ENCODE results near the gene ALG2.

The ALG2 gene, protein sequence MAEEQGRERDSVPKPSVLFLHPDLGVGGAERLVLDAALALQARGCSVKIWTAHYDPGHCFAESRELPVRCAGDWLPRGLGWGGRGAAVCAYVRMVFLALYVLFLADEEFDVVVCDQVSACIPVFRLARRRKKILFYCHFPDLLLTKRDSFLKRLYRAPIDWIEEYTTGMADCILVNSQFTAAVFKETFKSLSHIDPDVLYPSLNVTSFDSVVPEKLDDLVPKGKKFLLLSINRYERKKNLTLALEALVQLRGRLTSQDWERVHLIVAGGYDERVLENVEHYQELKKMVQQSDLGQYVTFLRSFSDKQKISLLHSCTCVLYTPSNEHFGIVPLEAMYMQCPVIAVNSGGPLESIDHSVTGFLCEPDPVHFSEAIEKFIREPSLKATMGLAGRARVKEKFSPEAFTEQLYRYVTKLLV

DNA sequence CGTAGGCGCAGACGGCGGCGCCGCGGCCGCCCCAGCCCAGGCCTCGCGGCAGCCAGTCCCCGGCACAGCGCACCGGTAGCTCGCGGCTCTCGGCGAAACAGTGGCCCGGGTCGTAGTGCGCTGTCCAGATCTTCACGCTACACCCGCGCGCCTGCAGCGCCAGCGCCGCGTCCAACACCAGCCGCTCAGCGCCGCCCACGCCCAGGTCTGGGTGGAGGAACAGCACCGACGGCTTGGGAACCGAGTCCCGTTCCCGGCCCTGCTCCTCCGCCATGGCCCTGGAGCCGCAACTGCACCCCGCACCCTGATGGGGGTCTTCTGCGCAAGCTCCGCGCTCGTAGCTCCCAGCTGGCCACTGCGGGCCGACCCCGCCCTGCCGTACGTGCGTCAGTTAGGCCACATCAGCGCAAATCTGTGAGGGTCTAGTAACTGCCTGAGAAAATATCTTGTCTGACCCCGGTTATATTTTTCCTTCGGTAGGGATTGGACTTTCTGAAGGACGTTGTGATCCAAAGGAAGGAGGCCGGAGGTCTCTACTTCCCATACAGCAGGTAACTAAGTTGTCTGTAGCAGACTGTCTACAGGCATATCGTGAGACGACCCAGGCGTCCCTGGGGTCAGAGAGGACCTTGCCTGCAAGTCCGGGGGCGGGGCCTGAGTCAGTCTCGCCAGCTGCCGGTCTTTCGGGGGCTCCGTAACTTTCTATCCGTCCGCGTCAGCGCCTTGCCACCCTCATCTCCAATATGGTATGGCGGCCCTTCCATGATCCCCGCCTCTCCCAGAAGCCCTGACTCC, at the start of gene ALG2, which contains the start of gene SEC61B:
TSS of gene ALG2 (minus strand) at position 322 of the 795 bp plus-strand sequence. CDS start at position 274, 48 bp downstream.
TSS of gene SEC61B (plus strand) at position 662 of the 795 bp plus-strand sequence. CDS start at position 744, 82 bp downstream.
- H3F3A ChIP-seq (ENCODE audit: low read depth): no peaks in the 10 kb centered on the region
- H3K27me3 ChIP-seq (ENCODE audit: insufficient read depth, low read length, poor library complexity, severe bottlenecking): no peaks in the 10 kb centered on the region
- H3K9me2 ChIP-seq (replicated peaks; ENCODE audit: low read depth, low read length): no peaks in the 10 kb centered on the region
- TF ChIP-seq EZH2phosphoT487 (IDR thresholded peaks at IDR 0.05; ENCODE audit: borderline replicate concordance): no peak
- TF ChIP-seq, protein P1, sequence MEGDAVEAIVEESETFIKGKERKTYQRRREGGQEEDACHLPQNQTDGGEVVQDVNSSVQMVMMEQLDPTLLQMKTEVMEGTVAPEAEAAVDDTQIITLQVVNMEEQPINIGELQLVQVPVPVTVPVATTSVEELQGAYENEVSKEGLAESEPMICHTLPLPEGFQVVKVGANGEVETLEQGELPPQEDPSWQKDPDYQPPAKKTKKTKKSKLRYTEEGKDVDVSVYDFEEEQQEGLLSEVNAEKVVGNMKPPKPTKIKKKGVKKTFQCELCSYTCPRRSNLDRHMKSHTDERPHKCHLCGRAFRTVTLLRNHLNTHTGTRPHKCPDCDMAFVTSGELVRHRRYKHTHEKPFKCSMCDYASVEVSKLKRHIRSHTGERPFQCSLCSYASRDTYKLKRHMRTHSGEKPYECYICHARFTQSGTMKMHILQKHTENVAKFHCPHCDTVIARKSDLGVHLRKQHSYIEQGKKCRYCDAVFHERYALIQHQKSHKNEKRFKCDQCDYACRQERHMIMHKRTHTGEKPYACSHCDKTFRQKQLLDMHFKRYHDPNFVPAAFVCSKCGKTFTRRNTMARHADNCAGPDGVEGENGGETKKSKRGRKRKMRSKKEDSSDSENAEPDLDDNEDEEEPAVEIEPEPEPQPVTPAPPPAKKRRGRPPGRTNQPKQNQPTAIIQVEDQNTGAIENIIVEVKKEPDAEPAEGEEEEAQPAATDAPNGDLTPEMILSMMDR (conservative IDR thresholded peaks at IDR 0.05; ENCODE audit: low read length): no peak
- no peaks in the 10 kb centered on the region for H3K9me3 ChIP-seq (ENCODE audit: insufficient read depth, low read depth, low read length)
- H3K4me1 ChIP-seq (ENCODE audit: insufficient read depth, low read length, poor library complexity, severe bottlenecking): peaks cover 47% of the 10 kb centered on the region
- H3K79me2 ChIP-seq (ENCODE audit: insufficient read depth, low read length): peaks cover 83% of the 10 kb centered on the region
- peak within 1 kb of the TSS; percentile 97 for H2AFZ ChIP-seq (ENCODE audit: low read length)
- H4K20me1 ChIP-seq (ENCODE audit: insufficient read depth, low read length, poor library complexity, severe bottlenecking): peaks cover 46% of the 10 kb centered on the region
- peak within 1 kb of the TSS; percentile 90 for H3K4me3 ChIP-seq (ENCODE audit: low read length, poor library complexity, severe bottlenecking)
- H3K36me3 ChIP-seq (ENCODE audit: insufficient read depth, low read length): peaks cover 8% of the 10 kb centered on the region; the same call in 1 of the 2 replicates
- peak within 1 kb of the TSS; percentile 88 for H3K9ac ChIP-seq (ENCODE audit: low read depth, low read length, poor library complexity, severe bottlenecking)
- H3K4me2 ChIP-seq (ENCODE audit: low read depth, low read length, poor library complexity, severe bottlenecking): peak within 1 kb of the TSS; percentile 98

DNA sequence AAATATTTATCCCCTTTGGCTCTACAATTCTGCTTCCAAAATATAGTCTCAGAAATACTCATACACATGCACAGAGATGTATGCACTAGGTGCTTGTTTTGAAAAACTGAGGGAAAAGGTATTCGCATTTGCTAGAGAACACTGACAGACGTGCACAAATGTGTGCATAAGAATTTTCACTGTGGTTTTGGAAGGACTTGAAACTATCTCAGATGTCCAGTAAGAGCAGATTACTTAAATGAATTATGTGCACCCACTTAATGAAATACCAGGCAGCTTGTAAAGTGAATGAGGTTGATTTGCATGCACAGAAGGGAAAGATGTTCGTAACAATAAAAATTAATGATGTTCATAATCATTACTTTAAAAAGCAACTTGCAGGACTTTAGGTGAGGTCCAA, 48.7 kb upstream of the ALG2 start:
- Histone ChIP-seq H3K27me3 (ENCODE audit: insufficient read depth, low read length, poor library complexity, severe bottlenecking) (no peaks in the 10 kb centered on the region), H3K36me3 (ENCODE audit: insufficient read depth, low read length) (no peaks in the 10 kb centered on the region), H3K9me2 (replicated peaks; ENCODE audit: low read depth, low read length) (no peaks in the 10 kb centered on the region), H3K9ac (ENCODE audit: low read depth, low read length, poor library complexity, severe bottlenecking) (no peak overlapping the region), H3F3A (ENCODE audit: low read depth) (no peaks in the 10 kb centered on the region), H3K4me1 (ENCODE audit: insufficient read depth, low read length, poor library complexity, severe bottlenecking) (peaks cover 5% of the 10 kb centered on the region), H4K20me1 (ENCODE audit: insufficient read depth, low read length, poor library complexity, severe bottlenecking) (no peaks in the 10 kb centered on the region), H2AFZ (ENCODE audit: low read length) (no peak overlapping the region), H3K9me3 (ENCODE audit: insufficient read depth, low read depth, low read length) (no peaks in the 10 kb centered on the region), H3K4me2 (ENCODE audit: low read depth, low read length, poor library complexity, severe bottlenecking) (no peak overlapping the region), H3K79me2 (ENCODE audit: insufficient read depth, low read length) (no peaks in the 10 kb centered on the region), H3K4me3 (ENCODE audit: low read length, poor library complexity, severe bottlenecking) (no peak overlapping the region)
- TF ChIP-seq EZH2phosphoT487 (IDR thresholded peaks at IDR 0.05; ENCODE audit: borderline replicate concordance): no peak
- TF ChIP-seq, protein P1 (conservative IDR thresholded peaks at IDR 0.05; ENCODE audit: low read length): no peak

DNA sequence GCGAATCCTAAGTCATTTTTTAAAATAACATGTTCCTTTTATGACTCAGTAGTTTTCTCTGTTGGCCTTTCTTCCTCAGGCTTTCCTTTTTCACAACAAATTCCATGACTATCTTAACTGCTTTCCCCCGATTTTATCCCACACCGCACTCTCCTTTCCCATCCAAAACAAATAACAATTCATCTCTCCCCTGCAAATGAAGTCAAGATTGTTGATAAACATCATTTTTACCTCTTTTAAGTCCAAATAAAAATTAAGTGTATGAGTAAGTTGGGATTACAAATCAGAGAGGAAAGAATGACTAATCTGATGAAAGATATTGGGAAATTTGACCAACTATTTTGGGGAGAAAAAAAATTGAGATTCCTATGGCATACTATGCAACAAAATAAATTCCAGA, 47.7 kb upstream of the ALG2 start:
- no peak overlapping the region for H2AFZ ChIP-seq (ENCODE audit: low read length)
- TF ChIP-seq EZH2phosphoT487 (IDR thresholded peaks at IDR 0.05; ENCODE audit: borderline replicate concordance): no peak
- TF ChIP-seq, protein P1 (conservative IDR thresholded peaks at IDR 0.05; ENCODE audit: low read length): no peak
- H3K9me2 ChIP-seq (replicated peaks; ENCODE audit: low read depth, low read length): no peaks in the 10 kb centered on the region
- H3K9ac ChIP-seq (ENCODE audit: low read depth, low read length, poor library complexity, severe bottlenecking): no peak overlapping the region
- H3K27me3 ChIP-seq (ENCODE audit: insufficient read depth, low read length, poor library complexity, severe bottlenecking): no peaks in the 10 kb centered on the region
- H3K4me2 ChIP-seq (ENCODE audit: low read depth, low read length, poor library complexity, severe bottlenecking): no peak overlapping the region
- H3K4me3 ChIP-seq (ENCODE audit: low read length, poor library complexity, severe bottlenecking): no peak overlapping the region
- no peaks in the 10 kb centered on the region for H3F3A ChIP-seq (ENCODE audit: low read depth)
- peaks cover 5% of the 10 kb centered on the region for H3K4me1 ChIP-seq (ENCODE audit: insufficient read depth, low read length, poor library complexity, severe bottlenecking)
- no peaks in the 10 kb centered on the region for H3K36me3 ChIP-seq (ENCODE audit: insufficient read depth, low read length)
- H3K9me3 ChIP-seq (ENCODE audit: insufficient read depth, low read depth, low read length): no peaks in the 10 kb centered on the region
- H4K20me1 ChIP-seq (ENCODE audit: insufficient read depth, low read length, poor library complexity, severe bottlenecking): no peaks in the 10 kb centered on the region
- H3K79me2 ChIP-seq (ENCODE audit: insufficient read depth, low read length): no peaks in the 10 kb centered on the region

Data from Loucy (cell line).